HG03558 (cell line): ENCODE data around the gene MRPS27.

Source experiments
- ATAC-seq: cut with Tn5 transposase; IDR thresholded peaks from one replicate; pipeline ENCODE4 v1.9.1; 2021; ENCODE audit warnings: moderate number of reproducible peaks; ENCODE audit not compliant: unreplicated experiment; ENCODE audit errors: extremely low read depth

MRPS27 gene

GRCh38 chr5:72292411-72292810 is 27.6 kb downstream of the MRPS27 start:
- ATAC-seq: no peak

GRCh38 chr5:72291601-72292000 is 28.4 kb downstream of the MRPS27 start:
- no peak for ATAC-seq

- no peak for ATAC-seq
These were observed 29.5 kb downstream of the MRPS27 start for GRCh38 chr5:72290356-72291133.

GRCh38 chr5:72288924-72289323 is 31.1 kb downstream of the MRPS27 start:
- no peak for ATAC-seq

- ATAC-seq: no peak
These were observed 33.2 kb downstream of the MRPS27 start for GRCh38 chr5:72286798-72287197.

GRCh38 chr5:72285424-72285821 is 34.6 kb downstream of the MRPS27 start:
- ATAC-seq: no peak

GRCh38 chr5:72284559-72285423 is 35.2 kb downstream of the MRPS27 start:
- no peak for ATAC-seq

GRCh38 chr5:72283358-72283757 is 36.7 kb downstream of the MRPS27 start:
- ATAC-seq: no peak

GRCh38 chr5:72282878-72283277 is 37.2 kb downstream of the MRPS27 start:
- no peak for ATAC-seq

- ATAC-seq: no peak
These were observed 38.1 kb downstream of the MRPS27 start for GRCh38 chr5:72281764-72282499.

- no peak for ATAC-seq
These were observed 38.6 kb downstream of the MRPS27 start for GRCh38 chr5:72281430-72281763.

- ATAC-seq: no peak
These were observed 39.4 kb downstream of the MRPS27 start for GRCh38 chr5:72280581-72281069.

GRCh38 chr5:72276219-72276752 is 43.8 kb downstream of the MRPS27 start:
- ATAC-seq: no peak

GRCh38 chr5:72273547-72273946 is 46.5 kb downstream of the MRPS27 start:
- no peak for ATAC-seq

GRCh38 chr5:72272398-72272797 is 47.6 kb downstream of the MRPS27 start:
- no peak for ATAC-seq

GRCh38 chr5:72271702-72272101 is 48.3 kb downstream of the MRPS27 start:
- ATAC-seq: no peak

GRCh38 chr5:72270037-72270436 is 50.0 kb downstream of the MRPS27 start:
- ATAC-seq: no peak

- no peak for ATAC-seq
These were observed 50.6 kb downstream of the MRPS27 start for GRCh38 chr5:72269411-72269780.

GRCh38 chr5:72268753-72269410 is 51.2 kb downstream of the MRPS27 start:
- ATAC-seq: no peak

- no peak for ATAC-seq
These were observed 51.8 kb downstream of the MRPS27 start for GRCh38 chr5:72268260-72268659.
